Left forelimb (tissue), 1 donor: Measurements from ENCODE around the gene COA5.
A peak's percentile ranks its signal among the peaks of the same experiment; 100 is the strongest.

Source experiments
- DNase-seq: peaks from one replicate; pipeline ENCODE4 v3.0.0-alpha.2; 2018; ENCODE audit warnings: low spot score

COA5 gene

DNA sequence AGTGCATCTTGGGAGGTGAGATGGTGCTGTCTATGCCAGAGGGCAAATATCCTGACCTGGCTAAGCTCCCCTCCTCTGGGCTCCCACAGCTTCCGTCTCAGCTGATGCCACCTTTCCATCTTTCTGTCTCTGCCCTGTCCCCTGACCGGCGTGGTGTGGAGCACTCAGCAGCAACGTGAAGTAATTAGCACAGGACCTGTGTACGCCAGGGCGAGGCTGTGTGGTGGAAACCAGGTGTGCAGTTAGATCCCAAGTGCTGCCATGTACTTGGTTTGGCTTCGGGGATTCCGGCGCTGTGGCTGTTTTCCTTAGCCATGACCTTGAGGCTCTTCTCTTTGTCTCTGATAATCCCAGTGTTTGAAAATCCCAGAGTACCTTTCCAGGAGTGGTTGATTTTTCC, 36.5 kb downstream of the COA5 start:
- DNase-seq: no peak

DNA sequence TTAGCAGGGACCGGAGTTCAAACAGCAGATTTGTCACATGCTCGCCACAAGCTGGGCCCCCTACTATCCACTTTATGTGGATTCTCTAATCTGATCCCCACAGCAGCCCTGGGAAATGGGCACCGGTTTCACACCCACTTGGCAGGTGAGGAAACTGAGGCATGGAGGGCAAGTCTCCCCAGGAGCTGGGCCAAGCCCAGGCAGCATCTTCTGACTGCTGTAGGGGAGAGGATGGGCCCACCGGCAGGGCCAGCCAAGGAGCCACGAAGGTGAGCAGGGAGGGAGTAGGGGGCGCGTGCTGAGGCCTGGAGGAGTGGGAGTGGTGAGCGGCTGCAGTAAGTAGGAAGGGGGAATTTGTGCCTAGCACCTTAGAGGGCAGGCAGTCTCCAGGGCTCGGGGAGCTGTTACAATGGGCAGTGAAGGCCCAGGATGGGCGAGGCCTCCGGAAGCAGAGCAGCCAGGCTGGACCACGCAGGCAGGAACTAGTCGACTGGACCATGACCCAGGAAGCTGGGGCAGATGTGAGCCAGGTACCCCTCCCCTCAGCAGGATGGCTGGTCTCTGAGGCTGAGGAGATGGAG, 37.1 kb downstream of the COA5 start:
- no peak for DNase-seq

DNA sequence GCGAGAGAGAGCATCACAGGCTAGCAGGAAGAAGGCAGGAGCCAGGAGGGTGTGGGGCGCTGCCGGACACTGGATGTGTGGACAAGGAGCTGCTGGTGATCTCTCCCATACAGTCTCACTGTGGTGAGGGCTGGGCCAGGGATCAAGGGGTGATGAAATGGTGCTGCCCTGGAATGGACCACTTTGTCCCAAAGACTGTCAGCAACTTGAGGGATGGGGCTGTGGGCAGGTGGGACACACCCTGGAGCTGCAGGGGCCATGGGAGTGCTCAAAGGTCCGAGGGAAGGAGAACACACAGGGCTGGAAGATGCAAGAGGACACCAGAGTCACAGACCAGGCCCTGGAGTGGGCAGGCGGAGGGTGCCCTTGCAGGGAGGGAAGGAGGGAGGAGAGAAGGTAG, 38.0 kb downstream of the COA5 start:
- DNase-seq: no peak

DNA sequence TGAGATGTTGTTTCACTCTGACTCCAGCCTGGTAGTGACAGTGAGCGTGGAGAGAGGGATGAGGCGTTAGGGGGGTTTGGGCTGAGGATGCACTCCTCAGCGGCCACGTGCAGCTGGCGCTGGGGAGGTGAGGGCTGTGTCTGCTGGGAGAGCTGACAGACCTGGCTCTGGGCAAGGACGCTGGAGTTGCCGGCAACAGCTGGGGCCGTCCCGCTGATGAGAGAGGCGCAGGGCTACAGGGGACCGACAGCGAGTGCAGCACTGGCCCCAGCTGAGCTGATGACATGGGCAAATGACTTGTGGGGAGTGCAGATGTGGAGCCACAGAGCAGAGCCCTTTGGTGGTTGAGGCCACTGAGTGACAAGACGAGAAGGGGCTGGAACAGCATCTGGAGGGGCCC, 38.4 kb downstream of the COA5 start:
- DNase-seq: no peak

DNA sequence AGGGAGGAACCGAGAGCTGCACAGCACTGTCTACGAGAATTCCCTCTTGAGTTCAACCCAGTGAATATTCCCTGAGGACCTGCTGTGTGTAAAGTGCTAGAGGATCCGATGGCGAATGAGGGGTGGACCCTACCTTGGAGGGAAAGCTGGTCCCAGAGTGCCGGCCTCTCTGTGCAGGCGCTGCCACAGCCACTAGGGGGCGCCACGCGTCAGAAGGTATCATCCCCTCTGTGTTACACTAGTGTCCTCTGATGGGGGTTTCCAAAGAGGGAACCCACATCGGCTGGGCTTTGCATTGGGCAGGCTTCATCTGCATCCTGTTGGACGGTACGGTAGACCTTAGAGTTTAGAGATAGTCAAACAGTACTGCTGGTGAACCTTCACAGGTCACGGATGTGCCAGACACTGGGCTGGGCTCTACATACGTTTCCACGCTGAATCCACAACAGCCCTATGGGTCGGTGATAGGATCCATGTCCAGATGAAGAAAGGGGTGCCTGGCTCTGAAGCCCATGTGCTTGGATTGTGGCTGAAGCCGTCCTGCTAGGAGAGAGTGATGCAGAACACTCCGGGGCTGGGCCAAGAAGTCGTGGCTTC, 39.0 kb downstream of the COA5 start:
- no peak for DNase-seq

DNA sequence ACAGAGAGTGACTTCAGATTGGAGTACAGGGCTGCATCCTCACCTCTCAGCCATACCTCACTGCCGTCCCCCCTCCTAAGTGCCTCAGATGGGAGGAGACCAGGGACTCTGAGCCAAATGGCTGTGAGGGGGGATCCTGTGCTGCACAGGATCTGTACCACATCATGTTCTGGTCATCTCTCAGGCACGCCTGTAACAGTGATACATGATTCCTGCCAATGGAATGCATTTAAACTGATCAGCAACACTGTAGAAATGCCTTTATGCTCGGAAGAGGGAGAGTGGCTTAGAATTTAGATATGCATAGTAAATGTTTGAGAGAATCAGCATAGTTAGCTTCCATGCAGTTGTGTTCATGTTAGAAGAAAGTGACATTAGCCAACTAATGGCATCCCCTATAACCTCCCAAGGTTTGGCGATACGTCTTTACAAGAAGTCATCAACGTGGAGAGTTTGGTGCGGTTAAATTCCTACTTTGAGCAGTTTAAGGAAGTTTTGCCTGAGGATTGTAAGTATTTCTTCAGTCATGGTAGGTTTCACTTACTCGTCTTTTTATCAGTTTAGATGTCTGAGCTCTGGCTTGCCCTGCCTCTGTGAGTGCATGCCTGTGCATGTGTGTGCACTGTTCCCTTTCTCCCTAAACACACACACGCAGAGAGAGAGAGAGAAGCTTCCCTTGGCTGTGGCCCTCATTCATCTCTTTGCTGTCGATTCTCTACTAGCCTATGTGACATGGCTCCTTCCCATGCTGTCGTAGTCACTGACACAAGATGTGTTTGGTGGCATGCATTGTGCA, 40.0 kb downstream of the COA5 start:
- no peak for DNase-seq

DNA sequence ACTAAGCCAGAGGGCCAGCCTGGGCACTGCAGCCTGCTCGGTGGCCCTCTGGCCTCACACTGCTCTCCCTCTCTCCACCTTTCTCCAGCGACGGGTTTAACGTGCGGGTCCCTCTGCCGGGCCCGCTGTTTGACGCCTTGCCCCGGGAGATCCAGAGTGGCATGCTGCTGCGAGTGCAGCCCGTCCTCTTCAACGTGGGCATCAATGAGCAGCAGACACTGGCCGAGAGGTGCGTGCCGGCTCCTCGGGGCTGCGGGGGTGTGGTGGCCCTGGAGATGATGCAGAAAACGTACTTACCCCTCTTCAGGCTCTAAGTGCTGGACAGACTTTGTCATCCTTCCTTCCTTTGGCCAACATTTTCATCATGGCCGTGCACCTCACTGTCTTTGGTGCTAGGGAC, 42.4 kb downstream of the COA5 start:
- no peak for DNase-seq

DNA sequence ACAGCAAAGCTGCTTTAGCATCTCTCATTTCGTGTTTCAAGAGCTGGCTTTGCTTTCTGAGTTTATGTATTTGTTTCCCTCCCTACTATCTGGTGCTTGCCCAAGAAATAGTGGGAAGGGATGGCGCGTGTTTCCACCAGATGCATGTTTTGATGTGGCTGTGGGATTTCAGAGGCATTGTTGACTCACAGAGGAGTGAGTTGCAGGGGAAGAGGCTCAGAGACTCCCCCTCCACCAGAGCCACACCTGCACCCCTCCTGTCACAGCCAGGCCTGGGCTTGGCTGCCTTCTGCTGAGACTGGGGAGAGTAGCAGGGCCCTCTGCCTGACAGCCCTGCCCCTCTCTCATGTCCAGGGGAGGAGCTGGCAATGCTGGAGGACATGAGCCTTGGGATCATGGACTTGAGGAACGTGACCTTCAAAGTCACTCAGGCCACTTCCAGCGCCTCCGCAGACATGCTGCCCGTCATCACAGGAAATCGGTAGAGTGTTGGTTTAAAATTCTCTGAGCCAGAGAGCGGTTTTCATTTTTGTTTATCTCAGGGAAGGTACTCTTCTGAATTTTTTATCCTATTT, 42.9 kb downstream of the COA5 start:
- no peak for DNase-seq

DNA sequence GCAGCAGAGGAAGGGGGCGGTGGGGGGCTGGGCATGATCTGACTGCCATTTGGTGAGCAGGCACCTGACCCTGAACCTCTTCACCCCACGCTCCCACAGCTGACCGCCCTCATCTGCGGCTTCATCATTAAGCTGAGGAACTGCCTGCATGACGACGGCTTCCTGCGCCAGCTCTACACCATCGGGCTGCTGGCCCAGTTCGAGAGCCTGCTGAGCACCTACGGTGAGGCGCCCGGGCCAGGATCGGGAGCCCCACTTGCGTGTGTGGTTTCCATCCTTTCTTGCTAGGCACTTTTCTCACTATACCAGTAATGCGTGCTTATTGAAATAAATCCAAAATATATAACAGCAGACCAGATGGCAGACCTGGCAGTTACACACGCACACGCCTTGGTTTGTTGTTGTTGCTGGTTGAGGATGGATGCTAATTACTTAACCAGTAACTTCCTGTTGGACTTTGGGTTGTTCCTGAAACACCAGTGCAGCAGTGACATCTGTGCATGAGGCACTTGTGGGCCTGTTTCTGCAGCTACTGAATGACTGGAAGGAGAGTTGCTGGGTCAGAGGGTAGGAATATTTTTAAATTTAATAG, 43.7 kb downstream of the COA5 start:
- no peak for DNase-seq

DNA sequence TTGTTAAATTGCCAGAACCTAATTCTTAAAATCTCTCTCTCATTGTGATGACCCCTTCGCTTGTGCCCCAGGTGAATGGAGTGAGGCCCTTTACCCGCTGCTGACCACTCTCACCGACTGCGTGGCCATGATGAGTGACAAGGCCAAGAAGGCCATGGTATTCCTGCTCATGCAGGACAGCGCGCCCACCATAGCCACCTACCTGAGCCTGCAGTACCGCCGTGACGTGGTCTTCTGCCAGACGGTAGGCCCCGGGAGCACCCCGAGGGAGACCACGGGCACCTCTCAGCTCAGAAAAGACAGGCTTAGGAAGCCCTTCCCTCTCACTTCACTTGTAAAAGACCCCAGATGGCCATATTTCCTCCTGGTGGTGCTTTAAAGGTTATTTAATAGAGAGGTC, 44.9 kb downstream of the COA5 start:
- no peak for DNase-seq

DNA sequence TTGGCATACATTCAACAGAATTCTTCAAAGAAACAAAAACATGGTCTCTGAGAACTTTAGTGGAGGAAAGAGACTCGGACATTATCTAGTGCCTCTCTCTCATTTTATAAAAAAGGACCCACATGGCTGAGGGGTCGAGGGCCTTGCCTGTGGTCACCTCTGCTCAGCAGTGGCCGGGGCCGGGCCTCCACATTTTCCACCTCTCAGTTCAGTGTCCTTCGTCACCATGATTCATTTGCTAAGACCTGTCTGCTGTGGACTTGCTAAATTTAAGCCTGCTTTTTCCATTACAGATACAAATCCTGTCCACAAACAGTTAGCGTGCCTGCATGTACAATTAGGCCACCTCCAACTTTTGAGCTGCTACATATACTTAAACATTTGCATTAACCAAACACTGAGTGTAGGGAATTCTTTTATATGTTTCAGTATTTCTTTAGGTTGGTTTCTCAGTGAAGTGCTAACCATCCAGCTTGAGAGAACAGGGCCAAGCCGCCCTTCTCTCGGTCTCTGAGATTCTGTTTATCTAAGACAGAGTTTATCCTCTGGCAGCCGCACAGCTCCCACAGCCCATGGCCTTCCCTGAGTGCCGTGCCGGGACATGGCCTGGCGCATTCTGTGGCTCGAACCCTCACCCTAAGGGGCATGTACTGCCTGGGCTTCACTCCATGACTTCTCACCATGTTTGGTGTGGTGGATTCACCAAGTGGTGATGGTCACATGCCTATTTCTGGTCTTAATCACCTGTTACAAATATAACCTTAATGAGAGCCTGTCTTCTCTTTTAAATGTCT, 46.2 kb downstream of the COA5 start:
- DNase-seq: no peak

DNA sequence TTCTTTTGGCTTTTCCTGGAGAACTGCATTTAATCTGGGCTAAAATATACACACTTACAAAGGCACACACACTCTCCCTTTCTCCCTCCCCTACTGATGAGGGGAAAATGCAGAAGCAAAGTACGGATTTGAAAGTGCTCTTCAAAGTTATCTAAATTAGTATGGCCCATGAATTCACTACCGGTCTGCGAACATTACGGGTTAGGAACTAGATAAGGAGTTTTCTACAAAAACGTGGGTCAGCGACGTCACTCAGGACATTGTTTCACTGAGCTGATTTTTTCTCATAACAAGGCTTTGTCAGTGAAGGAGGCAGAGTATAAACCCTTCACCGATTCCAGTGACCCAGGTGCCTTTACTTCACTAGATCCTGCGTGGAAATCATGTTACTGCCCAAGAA, 47.3 kb downstream of the COA5 start:
- no peak for DNase-seq

DNA sequence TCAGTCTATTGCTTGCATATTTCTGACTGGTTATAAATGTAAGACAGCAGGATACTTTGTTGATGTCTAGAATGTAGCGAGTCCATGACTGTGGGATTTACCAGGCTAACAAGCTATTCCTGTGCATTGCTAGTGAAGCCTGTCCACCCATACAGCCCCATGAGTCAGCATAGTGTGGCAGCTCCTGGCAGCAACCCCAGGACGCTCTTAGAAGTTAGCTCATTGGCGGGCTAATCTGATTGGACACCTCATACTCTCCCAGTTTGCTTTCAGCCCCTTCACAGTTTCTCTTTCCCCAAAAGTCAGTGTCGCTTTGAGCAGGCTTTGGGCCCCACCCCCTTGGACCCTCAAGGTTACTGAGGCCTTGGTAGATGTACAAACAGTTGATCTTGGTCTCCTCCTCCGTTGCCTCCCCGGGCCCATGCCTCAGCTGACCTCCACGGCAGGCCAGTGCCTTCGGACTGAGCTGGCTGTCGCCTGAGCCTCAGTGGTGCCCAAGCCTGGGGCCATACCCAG, 48.0 kb downstream of the COA5 start:
- DNase-seq: no peak

DNA sequence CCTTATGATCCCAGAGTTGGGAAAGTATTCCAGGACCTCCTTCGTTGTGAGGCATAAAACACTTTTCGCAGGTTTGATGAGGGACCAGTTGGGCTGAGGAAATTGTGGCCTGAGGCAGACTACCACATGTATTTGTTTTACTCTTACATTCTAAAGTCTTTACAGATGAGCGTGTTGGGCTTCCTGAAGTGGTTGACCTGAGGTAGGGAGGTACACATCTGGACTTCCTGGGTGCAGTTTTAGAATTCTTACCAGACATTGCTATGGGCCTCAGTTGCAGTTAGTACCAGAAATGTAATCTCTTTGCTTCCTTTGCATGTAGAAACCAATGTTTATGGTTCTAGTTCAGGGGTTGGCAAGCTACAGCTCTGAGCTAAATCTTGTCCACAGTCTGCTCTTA, 48.7 kb downstream of the COA5 start:
- no peak for DNase-seq

DNA sequence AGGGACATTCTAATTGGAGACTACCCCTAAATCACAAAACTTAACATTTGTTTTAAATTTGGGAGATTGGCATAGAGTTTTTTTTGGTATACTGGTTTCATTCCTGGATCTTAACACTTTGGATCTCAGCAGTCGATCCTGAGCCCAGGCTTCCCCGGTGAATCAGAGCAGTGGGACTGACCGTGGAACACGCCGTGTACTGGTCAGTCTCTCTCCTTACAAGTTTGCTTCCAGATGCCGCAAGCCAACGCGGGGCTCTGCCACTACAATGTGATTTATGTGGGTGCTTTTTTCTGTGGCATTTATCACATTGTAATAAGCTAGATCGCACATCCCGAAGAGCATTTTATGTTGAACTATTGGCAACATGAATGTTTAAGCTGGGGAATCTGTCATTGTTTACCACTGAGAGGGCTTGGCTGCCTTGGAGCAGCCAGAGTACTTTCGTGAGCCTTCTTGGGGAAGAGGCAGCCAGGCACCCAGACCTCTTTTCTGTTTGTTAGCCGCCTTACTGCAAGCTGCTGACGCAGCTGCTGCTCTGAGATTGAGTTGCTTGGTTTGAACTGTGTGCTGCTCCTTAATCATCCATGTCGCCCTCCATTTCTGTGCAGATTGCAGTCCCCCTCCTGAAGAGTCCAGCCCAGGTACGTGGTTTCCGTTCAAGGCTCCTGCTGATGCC, 49.3 kb downstream of the COA5 start:
- no peak for DNase-seq

DNA sequence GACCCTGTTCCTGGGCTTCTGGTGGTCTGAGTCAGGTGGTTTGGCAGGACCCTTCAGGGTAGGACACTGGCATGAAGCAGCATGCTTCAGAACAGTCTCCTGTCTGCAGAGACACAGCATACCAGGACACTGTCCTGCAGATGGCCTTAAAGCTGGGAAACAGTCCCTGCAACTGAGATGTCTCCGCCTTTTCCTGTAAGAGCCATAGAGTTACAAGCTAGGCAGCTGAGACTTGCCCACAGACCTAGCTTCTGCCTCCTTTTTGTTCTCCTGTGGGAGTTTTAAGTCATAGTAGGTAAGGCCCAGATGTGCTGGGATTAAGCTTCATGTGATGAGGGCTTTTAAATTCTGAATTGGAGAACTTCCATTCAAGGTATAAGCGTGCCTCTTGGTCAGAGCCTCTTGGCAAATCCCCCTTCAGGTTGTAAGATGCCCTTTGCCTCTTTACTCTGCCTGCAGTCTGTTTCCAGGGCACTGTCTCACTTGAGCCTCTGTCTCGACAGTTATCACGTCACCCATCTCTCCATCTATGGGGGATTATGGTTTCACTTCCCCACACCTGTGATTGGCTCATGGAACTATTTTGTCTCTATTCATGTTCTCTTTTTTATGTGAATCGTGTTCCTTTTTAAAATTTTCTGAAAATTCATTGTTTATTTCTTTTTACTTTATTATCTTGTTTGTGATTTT, 51.8 kb downstream of the COA5 start:
- DNase-seq: no peak

DNA sequence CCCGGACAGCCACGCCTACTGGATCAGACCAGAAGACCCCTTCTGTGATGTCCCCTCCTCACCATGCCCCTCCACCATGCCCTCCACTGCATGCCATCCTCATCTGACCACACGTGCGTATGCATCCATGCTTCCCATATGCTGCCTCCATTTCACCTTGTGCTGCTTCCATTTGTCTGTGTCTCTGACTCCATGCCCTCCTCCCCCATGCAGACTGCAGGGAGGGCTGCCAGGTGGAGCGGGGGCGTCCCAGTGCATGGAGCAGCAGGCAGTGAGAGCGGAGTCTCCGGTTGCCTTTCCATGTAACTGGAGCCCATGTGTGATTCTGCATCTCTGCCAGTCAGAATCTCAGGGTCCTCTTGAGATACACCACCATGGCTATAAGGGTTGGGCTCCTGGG, 52.6 kb downstream of the COA5 start:
- DNase-seq: no peak

DNA sequence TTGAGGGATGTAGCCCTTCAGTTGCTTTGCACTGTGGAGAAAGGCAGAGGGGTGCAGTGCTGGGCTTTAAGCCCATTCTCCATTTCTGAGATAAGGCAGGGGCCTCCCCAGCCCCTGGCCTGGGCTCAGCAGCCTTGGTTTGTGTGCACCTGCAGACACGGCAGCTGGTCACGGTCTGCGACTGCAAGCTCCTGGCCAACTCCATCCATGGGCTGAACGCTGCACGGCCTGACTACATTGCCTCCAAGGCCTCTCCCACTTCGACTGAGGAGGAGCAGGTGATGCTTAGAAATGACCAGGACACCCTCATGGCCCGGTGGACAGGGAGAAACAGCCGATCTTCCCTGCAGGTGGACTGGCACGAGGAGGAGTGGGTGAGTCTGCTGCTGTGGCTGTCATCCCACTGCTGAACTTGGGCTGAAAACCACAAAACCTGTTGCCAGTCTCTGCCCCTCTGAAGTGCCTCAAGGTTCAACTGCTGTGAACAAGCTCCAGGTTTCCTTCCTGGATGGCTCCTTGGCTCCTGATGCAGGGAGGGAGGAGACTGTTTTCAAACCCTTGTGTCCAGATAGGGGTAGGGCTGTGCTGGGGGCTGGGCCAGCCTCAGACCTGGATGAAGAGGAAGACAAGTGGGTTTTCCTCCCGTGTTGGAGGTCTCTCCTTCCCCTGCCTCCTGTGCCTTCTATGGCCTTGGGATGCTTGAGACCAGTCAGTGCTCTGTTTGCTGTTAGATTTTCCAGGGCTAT, 54.0 kb downstream of the COA5 start:
- DNase-seq: peak; percentile 33

DNA sequence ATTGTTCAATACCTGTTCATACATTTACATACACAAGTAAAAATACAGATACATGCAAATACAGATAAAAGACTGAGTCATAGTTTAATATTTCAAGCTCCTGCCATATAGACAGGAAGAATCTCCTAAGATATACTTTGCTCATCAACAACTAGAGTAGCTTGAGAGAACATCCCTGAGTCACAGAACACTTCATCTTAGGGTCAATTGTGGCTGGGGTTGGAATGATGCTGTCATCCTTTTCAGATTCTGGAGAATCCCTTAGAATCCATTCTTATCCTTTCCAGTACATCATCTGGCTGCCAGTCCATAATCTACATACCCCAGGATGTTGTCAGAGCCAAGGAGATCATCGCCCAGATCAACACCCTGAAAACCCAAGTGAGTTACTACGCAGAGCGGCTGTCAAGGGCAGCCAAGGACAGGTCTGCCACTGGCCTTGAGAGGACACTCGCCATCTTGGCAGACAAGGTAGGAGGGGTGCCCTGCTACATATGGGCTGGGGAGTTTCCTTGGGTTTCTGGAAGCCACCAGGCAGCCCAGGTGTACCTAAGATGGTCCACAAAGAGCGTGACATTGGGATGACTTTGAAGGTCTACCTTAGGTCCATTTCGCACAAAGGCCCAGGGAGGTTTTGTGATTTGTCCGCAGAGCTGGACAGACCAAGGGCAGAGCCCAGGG, 55.7 kb downstream of the COA5 start:
- DNase-seq: peak; percentile 22
